ENCODE data around the gene TMEM30B.
A peak's percentile ranks its signal among the peaks of the same experiment; 100 is the strongest.

The TMEM30B gene

DNA sequence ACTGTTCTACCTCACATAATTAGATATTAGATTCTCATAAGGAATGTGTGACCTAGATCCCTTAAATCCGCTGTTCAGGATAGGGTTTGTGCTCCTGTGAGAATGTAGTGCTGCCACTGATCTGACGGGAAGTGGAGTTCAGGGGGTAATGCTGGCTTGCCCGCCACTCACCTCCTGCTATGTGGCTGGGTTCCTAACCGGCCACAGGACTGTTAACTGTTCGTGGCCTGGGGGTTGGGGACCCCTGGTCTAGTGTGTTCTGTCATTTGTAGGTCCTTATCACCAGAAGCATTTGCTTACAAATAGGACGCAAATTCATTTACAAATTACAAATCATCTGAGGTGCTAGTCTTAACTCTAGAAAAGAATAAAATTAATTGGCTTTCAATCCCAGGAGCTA, 16.4 kb upstream of the TMEM30B start:
- no peak for DNase-seq

- DNase-seq, result peak; percentile 53 to 59
These were observed 15.8 kb upstream of the TMEM30B start for GRCh38 chr14:61296719-61297502.

GRCh38 chr14:61296151-61296550, 15.0 kb upstream of the TMEM30B start:
- DNase-seq, result no peak

DNA sequence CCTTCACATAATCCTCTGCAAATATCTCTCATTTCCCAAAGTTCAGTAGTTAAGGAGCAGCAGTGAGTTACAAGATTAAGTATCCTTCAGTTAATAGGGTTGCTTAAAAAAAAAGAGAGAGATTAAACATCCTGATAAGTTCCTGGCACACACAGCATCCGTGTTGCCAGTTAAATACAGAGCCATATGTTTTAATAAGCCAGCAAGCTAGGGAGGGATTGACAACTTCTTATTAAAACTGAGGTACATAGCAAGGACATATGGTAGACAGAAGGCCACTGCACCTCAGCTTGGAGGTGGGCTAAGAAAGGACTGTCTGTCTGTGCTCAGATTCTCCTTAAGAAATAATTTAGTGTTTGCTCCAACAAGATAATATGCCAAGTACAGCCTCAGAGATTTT, 9.6 kb upstream of the TMEM30B start:
- no peak for DNase-seq

DNA sequence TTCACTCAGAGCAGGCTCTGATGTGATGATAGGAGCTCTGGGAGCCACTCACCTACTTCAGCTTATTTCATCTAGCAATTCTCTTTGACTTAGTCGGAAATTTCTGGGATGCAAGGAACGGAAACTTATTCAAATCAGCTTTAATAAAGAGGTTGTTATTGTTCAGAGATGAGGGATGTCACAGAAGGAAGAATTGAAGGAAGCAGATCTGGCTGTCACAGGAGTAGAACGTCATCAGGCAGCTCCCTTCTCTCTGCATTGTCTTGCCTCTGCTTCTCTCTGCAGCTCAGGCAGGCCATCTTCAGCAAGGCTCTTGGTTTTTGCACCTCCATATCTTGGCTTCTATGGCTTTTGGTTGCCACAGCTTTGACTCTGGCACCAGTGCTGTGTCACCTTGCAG, 7.6 kb upstream of the TMEM30B start:
- no peak for DNase-seq

DNA sequence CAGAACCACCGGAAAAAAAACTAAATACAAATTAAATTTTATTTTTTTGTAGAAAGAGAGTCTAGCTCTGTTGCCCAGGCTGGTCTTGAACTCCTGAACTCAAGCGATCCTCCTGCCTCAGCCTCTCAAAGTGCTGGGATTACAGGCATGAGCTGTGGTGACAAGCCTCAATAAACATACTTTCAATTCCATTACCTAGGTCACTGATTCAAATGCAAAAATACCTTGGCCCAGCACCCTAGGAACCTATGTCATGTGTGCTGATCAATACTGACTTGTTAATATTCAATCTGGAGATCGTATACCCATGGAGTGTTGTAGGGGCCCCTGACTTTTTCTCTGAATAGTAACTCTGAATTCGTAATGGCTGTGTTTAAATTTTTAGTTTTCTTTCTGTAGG, 7.1 kb upstream of the TMEM30B start:
- no peak for DNase-seq

DNA sequence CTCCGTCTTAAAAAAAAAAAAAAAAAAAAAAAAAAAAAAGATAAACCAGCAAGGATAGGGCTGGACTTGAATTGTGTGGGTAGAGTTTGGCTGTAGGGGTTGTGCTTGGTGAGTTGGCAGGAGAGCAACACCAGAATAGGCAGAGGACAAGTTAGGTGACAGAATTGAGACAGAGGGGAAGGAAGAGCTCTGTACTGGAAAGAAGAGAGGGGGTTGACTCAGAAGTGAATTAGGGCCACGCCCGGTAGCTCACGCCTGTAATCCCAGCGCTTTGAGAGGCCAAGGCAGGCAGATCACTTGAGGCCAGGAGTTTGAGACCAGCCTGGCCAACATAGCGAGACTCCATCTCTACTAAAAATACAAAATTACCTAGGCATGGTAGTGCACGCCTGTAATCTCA, 6.1 kb upstream of the TMEM30B start:
- DNase-seq, result no peak

GRCh38 chr14:61285364-61285763, 4.2 kb upstream of the TMEM30B start:
- DNase-seq, result no peak

DNA sequence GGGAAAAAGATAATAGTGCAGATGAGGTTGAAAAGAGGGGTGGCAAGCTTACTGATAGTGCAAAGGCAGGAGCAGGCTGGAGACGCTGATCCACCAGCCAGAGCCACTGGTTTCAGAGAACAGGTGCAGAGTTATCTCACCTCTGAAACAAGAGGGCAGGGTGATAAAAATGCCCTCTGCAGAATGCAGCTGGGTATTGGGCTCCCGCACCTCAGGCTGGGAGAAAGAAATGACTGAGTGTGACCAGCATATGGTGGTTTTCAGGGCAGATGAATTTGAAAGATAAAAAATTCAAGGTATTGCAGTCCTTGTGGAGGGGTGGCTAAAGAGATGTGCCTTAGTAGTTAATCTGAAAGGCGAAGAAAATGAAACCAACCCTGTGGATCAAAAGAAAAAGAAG, 2.9 kb upstream of the TMEM30B start:
- no peak for DNase-seq

GRCh38 chr14:61282746-61283145, 1.6 kb upstream of the TMEM30B start:
- DNase-seq, result no peak

- DNase-seq, result no peak
These were observed 774 bp upstream of the TMEM30B start for GRCh38 chr14:61281948-61282275.

- DNase-seq, result peak; percentile 13 to 35
These were observed 482 bp downstream of the TMEM30B start for GRCh38 chr14:61280526-61281185.

DNA sequence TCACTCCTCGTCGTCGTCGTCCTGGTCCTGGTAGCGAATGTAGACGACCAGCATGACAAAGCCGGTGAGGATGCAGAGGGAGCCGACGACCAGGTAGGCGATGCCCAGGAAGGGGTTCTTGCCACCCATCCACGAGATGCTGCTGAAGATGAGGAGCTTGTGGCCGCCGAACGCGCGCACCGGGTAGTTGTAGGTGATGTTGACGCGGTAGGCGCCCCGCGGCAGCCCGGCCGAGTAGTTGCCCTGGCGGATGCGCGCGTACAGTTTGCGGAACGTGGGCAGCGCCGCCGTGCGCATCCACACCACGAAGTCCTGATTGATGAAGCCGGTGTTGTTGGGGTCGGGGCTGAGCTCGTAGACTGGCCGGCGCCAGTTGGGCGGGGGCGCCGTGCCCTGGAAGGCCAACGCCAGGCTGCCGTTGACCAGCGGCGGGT, 1.0 kb downstream of the TMEM30B start:
- no peak for DNase-seq

DNA sequence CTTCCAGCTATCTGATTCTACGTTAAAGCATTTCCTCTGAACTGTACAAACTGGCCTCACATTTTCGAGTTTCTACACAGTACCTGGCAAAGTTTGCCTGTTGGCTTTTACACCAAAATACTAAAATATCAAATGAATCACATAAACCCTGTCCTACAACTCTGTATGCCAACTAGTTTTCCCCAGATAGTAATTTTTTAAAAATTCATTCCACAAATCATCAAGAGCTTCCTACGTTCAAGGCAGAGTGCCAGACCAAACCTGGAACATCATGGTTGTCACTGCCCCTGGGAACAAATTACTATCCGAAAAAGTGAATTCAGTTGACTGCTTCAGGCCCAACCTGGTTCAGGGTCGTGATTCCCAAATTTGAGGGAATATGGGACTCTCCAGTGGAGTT, 2.1 kb downstream of the TMEM30B start:
- no peak for DNase-seq

GRCh38 chr14:61277784-61278183, 3.4 kb downstream of the TMEM30B start:
- no peak for DNase-seq

DNA sequence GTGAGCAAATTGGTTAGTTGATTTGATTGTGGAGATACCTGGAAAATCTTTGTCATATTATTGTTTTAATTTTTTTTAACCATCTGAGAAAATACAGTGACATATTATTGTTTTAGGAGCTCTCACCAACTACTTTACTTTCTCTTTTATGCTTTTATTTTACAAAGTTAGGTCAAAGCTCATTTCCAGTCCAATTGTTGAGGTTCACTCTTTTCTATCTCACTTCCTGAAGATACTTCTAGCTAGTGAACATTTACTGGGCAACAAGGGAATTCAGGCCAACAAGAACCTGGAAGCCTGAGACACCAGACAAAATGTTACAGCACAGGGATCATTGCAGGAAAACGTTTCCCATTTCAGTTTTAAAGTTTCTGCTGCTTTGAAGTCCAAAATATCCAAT, 3.9 kb downstream of the TMEM30B start:
- DNase-seq, result no peak

DNA sequence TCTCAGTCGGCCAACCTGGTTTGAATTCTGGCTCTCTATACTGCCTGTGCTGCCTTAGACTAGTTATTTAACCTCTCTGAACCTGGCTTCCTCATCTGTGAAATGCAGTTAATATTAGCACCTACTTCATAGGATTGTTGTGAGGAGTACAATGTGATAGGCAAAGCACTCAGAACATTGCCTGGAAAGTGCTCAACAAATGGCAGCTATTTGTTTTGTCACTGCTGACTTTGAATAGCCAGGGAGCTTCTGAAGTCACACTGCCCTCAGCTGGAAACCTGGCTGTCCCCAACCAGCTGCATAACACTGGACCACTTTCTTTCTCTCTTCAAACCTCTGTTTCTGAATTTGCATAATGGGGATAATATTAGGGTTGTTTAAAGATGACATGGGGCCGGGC, 9.6 kb downstream of the TMEM30B start:
- no peak for DNase-seq

- DNase-seq, result no peak
These were observed 10.4 kb downstream of the TMEM30B start for GRCh38 chr14:61270714-61271113.

- peak; percentile 69 to 74 for DNase-seq
These were observed 11.6 kb downstream of the TMEM30B start for GRCh38 chr14:61269321-61270083.

- DNase-seq, result no peak
These were observed 12.3 kb downstream of the TMEM30B start for GRCh38 chr14:61268812-61269211.

DNA sequence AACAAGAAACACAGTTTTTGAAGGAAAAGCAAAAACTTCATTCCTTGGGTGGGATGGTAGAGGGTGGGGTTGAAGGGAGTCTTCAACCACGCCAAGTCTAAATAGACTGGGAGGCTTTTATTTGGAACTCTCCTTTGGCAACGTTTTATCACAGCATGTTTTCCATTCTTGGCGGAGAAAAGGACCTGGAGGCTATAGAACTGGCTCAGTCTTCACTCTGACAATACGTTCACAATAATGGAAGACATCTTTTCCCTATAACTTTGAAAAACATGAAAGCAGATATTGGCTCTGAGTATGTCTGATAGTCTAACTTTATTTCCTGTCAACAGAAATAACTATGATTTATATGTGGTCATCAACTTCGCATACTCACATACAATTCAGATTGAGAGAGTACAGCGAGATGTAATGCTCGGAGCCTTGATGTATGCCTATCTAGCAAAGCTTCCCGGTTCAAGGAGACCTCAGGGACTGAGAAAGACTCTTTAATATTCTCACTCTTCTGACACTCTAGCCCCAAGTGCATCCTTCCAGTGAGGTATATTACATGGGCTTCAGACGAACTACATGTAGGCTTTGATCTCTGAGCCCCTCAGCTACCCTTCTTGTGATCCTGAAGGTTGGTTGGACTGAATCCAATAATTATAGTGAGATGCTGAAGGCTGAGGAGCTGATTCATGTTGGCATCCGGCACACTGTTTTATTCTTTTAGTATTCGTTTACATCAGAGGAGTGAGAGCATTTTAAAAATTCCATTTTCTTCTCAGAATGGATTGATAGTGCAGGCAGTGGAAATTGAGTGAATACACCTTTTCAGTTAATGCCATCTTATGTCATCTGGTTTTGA, 14.0 kb downstream of the TMEM30B start:
- no peak for DNase-seq

- no peak for DNase-seq
These were observed 14.7 kb downstream of the TMEM30B start for GRCh38 chr14:61266436-61266835.

GRCh38 chr14:61264651-61265050, 16.5 kb downstream of the TMEM30B start:
- no peak for DNase-seq

Measured in inflammatory macrophage (primary cell).